Fibroblast of skin of right quadriceps (primary cell): Measurements from ENCODE around the gene SFXN2.
"Not testable (repeated sequence)": the region's sequence is repeated elsewhere in the genome, so short reads cannot be mapped to it uniquely, and the experiment has no call there.

Source experiments
- DNase-seq: peaks from one replicate; pipeline ENCODE4 v3.0.0-alpha.2; 2013

Gene SFXN2, protein sequence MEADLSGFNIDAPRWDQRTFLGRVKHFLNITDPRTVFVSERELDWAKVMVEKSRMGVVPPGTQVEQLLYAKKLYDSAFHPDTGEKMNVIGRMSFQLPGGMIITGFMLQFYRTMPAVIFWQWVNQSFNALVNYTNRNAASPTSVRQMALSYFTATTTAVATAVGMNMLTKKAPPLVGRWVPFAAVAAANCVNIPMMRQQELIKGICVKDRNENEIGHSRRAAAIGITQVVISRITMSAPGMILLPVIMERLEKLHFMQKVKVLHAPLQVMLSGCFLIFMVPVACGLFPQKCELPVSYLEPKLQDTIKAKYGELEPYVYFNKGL

DNA sequence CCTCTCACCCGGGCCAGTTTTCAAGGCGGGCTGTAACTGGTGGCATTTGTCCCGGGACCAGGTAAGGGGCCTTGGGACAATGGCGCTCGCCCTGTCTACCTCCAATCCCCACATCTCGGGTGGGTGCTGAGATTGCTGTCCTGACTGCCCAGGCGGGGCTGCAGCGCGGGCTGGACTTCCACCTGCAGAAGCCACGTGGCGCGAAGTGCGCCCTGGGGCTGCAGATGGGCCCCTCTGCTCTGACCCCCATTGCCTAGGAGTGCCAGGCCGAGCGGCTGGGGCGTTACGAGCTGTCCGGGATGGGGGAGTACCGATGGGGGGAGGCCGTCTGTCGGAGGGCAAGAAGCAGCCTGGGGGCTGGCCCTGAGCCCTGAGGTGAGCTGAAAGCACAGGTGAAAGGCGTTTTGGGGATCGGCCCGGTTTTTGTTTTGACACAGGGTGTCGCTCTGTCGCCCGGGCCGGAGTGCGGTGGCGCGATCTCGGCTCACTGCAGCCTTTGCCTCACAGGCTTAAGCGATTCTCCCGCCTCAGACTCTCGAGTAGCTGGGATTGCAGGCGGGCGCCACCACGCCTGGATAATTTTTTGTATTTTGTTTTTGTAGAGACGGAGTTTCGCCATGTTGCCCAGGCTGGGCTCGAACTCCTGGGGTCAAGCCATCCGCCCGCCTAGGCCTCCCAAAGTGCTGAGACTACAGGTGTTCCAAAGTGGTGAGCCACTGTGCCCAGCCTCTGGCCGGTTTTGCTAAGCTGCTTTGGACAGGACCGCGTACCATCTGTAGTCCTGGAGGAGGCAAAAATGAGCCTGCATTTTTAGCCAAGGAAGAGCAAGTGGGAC, at the start of gene SFXN2:
Gene SFXN2 (plus strand): TSS at position 16 of the 835 bp plus-strand sequence. CDS start 12,001 bp downstream, outside the sequence.
- no peak for DNase-seq

DNA sequence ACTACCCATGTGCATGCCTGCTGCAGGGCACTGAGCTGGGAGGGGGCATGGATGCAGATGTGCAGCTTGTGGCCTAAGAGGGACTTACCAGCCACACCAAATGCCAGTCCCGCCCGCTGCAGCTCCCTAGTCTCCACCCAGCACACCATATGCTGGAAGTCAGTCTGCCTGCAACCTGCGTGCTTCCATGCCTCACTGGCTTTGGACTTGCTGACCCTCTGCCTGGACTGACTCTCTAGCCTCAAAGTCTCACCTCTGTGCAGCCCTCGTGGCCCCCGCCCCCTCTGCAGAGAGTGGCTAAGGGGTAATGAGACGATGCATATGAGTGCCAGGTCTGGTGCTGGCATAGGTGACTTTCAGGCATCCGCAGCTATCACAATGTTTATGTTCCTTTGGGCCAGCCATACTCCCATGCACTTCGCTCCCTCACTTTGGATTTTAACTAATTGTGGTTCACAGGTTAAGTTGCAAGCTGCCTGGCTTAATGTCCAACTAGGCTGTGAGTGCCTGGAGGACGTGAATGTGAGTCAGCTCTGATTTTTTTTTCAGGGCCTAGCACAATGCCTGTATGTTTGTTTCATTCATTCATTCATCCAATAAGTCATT, 48.4 kb upstream of the SFXN2 start:
- no peak for DNase-seq

DNA sequence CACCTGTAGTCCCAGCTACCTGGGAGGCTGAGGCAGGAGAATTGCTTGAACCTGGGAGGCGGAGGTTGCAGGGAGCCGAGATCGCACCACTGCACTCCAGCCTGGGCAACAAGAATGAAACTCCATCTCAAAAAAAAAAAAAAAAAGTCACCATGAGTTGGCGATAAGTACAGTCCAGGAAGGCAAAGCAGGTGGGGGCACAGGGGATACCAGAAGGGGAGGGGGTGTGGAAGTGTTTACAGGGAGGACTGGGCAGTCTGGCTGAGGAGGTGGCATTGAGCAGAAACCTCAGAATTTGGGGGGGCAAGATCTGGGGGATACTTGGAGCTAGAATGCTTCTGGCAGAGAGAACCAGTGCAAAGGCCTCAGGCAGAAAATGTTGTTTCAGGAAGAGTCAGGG, 47.0 kb upstream of the SFXN2 start:
- not testable (repeated sequence) for DNase-seq

DNA sequence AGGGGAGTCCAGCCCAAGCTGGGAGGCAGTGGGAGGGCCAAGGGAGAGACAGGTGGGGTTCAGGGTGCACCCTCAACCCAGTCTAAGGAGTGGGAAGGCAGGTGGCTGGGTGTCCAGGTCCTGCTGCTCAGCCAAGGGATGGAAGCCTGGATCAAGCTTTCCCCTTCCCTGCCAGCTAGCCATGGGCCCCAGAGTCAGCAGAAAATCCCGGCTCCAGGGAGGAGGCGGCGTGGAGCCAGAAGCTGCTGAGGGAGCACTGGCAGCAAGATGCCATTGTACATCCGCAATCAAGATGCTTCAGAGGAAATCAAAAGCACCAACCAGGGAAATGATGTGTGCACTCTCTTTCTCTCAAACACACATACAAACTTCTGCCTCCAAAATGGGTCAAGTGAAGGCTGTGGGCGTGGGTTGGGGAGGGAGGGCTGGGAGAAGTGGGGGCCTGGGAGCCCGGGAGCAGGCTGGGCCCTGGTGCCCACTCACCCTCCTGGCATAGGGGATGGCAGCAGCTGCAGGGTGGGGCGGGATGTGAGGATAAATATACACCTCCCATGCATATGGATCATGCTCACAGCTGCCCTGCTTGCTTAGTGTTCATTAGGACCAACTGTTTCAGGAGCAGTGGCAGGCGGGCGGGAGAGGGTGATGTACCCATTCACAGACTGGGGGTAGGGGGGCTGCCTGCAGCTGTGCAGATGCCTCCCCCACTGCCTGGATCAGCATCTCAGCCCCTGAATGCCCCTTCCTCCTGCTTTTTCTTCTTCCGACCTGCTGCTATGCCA, 45.9 kb upstream of the SFXN2 start:
- DNase-seq: no peak

DNA sequence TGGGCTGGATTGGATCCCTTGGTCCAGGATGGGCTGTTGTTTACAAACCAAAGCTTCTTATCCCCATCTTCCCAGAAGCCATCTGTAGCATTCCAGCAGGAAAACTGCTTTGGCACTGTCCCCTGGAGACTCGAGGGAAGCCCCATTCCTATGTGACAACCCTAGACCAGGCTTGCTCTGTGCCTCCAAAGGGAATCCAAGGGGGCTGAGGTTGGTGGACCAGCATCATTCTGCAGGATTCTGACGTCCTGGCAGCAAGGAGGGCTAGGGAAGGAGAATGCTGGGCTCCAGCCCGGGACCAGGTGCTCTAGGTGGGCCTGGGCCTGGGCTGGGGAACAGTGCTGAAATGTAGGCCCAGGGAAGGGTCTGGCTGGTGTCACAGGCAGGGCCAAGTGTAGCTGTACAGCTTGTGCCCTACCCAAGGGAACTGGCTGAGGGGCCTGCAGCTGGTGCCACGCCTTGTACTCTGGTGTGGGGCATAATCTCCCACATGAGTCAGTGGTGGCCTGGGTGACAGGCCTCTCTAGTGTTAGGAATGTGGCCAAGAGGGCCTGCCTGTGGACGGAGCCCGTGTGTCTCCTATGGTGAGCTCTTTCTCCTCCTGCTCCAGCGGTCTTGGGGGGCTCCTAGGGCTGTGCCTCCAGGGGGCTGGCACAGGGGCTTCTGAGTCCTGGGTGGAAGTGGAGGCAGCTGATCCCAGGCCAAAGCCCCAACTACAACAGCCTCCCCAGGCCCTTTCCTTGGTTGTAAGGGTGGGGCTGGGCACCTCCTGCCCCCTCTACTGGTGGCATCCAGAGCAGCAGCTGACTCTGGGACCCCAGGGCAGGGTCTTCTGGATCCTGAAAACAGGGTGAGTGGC, 45.0 kb upstream of the SFXN2 start:
- DNase-seq: no peak

DNA sequence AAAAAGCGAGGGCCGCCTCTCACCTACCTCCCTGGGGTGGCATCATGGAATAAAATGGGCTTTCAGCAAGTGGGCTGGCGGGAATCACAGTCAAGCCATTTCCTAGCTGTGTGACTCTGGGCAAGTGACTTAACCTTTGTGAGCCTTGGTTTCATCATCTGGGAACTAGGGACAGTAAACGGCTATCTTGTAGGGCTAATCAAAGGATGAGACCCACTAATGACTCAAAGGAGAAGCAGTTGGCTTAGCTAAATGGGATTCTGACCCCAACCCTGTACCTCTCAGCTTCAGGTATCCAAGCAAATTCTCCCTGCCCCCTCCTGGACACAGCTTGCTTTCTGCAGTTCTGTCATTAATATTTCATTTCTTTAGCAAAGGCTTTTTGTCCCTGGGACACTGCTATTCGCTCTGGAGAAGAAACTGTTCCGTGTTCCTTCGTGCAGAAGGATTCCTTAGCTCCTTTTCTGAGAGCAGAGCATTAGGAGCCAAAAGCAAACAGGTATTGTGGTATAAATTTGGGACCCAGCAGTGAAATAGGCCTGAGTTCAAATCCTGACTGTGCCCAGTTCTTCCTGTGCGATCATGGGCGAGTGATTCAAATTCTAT, 44.3 kb upstream of the SFXN2 start:
- DNase-seq: no peak

DNA sequence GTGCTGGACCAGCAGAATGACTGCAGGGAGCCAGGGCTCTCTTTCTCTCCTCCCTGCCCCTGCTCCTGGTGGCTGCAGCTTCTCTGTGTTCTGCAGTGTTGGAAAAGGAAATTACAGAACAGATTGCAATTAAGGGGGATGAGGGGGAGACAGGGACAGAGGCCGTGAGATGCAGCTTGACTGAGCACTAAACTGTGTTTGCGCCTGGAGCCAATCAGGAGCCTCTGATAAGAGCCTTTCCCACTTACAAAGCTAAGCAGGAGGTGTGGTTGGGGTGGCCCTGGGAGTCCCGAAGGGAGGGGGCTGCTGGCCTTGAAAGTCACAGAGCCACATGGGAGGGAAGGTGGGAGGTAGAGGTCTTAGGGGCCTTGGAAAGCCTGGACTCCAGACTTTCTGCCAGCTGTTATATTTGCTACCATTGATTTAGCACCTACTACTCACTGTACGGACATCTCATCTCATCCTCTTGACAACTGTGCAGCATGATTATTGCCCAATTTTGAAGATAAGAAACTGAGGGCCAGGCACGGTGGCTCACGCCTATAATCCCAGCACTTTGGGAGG, 43.5 kb upstream of the SFXN2 start:
- no peak for DNase-seq

DNA sequence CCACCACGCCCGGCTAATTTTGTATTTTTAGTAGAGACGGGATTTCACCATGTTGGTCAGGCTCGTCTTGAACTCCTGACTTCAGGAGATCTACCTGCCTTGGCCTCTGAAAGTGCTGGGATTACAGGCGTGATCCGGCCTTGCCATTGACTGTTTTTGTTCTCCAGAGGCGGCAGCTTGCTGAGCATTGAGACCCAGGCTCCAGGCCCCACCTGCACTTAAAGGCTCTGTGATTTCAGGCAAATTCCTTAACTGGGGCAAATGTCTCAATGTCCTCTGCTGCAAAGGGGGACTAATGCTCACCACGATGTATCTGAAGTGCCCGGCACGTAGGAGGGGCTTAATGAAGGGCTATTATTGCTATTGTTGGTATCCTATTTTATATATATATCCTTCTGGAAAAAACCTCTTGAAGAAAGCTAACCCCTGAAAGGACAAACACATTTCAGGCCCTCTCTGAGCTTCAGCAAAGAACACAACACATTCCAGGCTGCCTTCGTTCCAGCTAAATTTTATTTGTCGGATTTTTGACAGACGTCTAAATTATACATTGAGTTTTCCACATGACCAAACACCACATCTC, 41.1 kb upstream of the SFXN2 start:
- no peak for DNase-seq

DNA sequence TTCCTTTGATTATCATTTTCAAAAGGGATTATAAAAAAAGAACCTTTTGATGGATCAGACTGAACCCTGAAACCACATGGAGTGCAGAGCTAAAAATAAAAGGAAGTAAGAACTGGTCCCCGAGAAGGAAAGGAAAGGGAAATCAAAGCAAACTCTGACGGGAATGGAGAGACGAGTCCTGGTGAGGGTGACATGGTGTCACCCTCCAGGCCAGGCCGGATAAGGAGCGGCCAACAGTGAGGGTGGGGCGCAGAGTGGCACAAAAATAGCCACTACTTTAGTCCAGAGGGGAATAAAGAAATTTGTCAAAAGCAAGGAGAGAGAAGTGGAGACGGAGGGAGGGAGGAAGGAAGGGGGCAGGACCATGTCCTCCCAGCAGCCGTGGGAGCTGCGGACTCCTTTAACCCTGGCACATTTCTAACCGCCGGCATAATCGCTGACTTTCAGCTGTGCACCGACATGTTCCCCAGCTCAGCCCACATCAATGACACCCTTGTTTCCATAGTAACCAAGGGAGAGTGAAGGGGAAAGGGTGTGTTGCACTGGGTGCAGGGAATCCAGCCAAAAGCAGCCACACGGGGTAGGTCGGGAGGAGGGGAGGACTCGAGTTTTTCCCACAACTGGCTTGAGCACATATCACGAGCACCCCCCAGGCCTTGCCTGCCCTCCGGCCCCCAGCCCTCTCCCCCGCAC, 40.5 kb upstream of the SFXN2 start:
- peak; percentile 71 for DNase-seq

DNA sequence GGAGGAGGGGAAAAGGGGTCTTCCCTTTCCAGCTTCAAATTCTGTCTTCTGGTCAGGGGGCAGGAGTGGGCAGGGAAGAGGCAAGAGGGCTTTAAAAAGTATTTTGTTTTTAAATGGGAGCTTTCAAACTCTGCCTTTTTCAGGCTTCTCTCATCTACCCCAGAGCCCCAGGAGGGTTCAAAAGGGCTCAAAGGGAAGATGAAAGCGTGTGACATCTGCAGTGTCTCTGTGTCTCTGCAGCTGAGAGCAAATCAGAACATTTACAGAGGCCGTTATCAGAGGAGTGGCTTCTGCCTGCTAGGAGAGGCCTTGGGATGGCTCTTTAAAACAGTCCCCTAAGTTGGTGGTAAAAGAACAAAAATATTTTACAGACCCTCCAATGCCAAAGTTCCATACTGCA, 39.9 kb upstream of the SFXN2 start:
- DNase-seq: no peak

DNA sequence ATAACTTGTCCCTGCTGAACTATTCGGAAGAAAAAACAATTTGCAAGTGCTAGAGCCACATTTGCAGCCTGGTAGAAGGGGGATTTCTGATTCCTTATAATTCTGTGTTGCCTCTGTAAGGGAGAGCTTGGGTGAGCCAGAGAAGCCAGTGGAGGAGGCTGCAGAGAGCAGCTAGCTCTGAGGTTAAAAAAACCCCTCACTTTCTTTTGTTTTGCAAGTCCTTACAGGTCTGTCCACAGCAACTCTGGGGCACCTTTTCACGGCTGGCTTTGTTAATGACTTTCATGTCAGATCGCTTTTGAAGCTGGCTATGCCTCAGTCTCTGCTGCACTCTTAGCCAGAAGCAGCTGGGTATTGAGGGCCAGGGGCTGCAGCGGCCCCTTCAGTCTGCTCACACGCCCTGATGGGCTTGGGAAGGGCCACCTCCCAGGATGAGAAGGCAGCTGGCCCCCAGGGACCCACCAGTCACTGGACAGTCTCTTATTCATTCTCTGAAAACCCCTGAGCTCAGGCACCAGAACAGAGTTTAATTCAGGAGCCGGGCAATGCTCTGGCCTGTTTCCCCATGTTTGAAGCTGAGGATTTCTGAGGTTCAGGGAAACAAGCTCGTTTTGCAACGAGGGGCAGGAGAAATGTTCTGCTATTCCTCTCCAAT, 39.3 kb upstream of the SFXN2 start:
- no peak for DNase-seq

DNA sequence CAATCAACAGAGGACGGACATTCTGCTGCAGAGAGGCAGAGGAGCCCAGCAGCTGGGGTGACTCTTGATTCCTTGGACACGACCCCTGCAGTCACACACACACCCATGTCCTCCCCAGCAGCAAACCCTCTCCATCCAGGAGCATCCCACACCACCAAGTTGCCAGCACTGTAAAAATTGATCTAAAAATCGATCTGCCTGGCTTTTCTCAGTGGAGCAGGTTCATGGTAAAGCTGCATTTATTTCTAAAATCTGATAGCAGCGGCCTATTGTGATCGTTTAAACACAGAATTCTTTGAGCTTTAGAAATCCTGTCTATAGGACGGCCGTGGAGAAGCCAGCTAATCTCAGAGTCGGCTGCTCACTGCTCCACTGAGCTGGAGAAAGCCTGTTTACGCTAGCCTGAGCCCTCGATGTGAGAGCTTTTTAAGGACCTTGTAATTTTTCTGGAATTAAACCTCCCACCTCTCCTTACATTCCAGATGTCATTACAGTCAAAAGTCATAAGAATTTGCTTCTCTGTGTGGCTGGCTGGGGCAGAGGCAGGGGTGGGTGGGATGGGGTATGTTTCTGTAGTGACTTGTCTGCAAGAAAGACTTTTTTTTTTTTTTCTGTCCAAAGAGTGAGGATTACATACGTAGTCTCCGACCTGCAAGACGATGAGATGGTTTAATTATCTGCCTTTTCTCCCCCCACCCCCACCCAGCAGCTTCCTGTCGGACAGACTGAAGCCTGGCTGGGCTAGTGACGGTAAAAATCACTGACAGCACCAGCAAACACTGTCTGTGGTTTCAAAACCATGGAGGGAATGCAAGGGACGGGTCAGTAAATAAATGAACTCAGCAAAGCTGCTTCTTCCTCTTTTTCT, 38.5 kb upstream of the SFXN2 start:
- peak; percentile 97 for DNase-seq

DNA sequence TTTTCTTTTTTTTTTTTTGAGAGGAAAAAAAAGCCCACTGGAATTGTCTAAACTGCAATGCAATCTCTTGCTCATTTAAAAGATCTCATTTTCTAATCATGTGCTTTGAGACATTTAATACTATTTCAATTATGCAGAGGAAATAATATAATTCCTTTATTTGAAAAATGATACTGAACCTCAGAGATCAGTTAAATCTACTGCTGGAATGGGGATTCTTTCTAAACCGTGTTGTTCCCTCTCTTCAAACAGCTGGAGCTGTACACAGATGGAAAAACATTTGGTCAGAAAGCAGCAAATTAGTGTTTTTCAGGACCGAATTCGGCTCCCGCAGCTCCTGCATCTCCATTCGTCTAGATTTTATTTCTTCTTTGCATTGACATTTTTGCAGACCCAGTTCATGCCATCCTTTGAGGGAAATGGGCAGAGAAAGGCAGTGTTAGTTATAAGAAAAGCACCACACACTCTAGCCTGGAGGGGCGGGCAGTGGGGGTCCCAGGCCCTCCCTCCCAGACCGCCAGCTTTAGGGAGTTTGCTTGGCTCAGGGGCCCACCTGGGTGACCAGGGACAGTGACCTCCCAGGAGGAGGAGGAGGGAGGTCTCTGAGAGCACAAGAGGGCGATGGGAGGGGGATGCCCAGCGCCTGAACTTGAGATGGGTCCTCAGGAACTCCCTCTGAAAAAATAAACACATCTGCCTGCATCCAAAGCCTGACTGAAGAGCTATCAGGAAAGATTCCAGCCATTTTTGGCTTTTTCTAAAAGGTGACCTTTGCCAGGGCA, 37.7 kb upstream of the SFXN2 start:
- no peak for DNase-seq

DNA sequence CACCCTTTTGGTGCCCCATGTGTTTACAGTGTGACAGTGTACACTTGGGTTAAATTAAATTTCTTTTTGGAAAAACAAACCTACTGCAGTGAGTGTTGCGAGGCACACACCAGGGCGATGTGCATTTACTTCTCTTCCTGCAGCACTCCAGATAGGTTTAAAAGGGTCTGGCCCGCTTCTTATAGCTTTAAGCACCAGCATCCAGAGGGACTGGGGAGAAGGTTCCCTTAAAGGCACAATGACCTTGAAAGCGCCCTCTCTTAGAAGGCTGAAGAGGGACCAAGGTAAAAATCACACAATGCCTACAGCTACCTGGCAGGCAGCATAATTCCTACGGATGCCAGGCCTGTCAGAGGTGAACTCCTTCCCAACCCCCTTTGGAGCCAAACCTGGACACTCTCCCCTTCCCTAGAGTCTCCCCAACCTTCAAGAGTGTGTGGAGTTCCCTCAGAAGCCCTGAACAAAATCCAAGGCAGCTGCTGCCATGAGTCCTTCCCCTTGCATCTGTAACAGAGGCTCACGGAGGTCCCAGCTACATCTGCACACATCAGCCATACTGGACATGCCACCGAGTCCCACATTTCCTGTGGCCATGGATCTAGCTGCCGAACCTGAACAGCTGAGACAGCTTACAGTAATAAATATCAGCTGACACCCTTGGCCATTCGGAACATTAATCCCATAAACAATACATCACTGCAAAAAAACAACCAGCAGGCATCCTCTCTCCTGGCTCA, 36.9 kb upstream of the SFXN2 start:
- no peak for DNase-seq

DNA sequence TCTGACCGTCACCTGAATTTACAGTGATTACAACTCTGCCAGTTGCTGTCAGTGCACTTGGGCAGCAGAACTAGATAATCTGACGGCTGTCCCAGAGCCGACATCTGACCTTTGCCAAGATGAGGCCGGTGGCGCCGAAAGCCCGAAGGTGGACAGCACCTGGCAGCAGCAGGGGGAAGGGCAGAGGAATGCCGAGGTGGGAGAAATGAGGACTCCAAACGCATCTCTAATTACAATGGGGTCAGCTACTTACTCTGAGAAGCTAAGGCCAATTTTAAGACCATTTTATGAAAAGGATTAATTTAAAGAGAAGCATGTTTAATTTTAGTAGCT, 36.4 kb upstream of the SFXN2 start:
- DNase-seq: no peak

DNA sequence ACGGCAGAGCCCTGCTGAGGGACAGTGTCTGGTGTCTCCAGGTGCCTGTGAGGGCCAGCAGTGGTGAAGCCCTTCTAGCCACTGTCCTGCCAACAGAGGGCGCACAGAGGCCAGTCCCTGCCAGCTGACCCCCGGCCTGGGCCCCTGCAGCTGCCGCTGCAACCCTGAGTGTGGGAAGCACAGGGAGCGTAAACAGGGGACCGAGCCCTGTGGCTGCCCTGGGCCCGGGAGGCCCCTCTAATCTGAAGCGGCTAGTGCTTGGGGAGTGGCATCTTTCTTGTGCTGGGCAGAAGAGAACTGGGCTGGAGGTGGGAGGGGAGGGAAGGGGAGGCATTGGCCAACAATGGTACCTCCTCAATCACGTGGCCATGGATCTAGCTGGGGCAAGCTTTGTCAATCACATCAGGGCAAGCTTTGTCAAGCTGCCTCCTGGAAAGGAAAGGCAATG, 35.6 kb upstream of the SFXN2 start:
- peak; percentile 32 for DNase-seq

DNA sequence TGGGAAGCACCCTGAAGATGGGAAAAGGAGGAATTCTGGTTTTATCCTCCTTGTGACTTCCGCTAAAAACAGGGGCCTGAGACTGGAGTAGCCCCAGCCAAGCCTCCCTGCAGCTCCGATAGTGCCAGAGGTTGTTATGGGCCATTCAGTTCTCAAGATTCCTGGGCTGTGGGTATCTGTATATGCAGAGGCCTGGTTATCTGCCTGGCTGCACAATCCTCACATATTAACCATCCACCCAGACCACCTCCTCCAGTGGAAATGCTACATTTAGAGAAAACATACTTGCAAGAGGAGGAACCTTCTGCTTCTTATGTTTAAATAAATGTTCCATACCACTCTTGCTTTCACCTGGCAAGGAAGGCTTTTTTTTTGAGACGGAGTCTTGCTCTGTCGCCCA, 34.8 kb upstream of the SFXN2 start:
- DNase-seq: no peak
